KOPT-K1 (cell line): ENCODE measurements around the gene RTL10.

ENCODE experiments used
- H3K27ac ChIP-seq: fragments of 200-600 bp; sonication (generic); 2 replicates; pipeline ENCODE4 v1.5.1; 2016; ENCODE audit warnings: antibody characterized with exemption, mild to moderate bottlenecking, low read depth, low read length; ENCODE audit not compliant: poor library complexity, severe bottlenecking
- H3K36me3 ChIP-seq: fragments of 200-600 bp; sonication (generic); 2 replicates; pipeline ENCODE4 v1.5.1; 2017; ENCODE audit warnings: antibody characterized with exemption, mild to moderate bottlenecking, low read length, moderate library complexity; ENCODE audit not compliant: insufficient read depth
- H3K9me3 ChIP-seq: fragments of 200-600 bp; sonication (generic); 2 replicates; pipeline ENCODE4 v1.5.1; 2017; ENCODE audit warnings: antibody characterized with exemption, low read length, mild to moderate bottlenecking; ENCODE audit not compliant: insufficient read depth, poor library complexity, severe bottlenecking

Gene RTL10

GRCh38 chr22:19863571-19863970 lies 8.9 kb upstream of the RTL10 start:
- H3K27ac ChIP-seq: no peak overlapping the region
- H3K9me3 ChIP-seq: no peaks in the 10 kb centered on the region
- no peaks in the 10 kb centered on the region for H3K36me3 ChIP-seq

- H3K36me3 ChIP-seq: no peaks in the 10 kb centered on the region
- H3K27ac ChIP-seq: no peak overlapping the region
- H3K9me3 ChIP-seq: no peaks in the 10 kb centered on the region
Measured at GRCh38 chr22:19862619-19863246, 8.1 kb upstream of the RTL10 start.

GRCh38 chr22:19859861-19860510 lies 5.3 kb upstream of the RTL10 start:
- H3K9me3 ChIP-seq: no peaks in the 10 kb centered on the region
- H3K27ac ChIP-seq: no peak overlapping the region
- H3K36me3 ChIP-seq: no peaks in the 10 kb centered on the region

- Histone ChIP-seq H3K36me3 (peaks cover 8% of the 10 kb centered on the region), H3K27ac (no peak overlapping the region), H3K9me3 (no peaks in the 10 kb centered on the region)
Measured at GRCh38 chr22:19857382-19857781, 2.7 kb upstream of the RTL10 start.

- Histone ChIP-seq H3K36me3 (peaks cover 25% of the 10 kb centered on the region), H3K9me3 (no peaks in the 10 kb centered on the region), H3K27ac (peak overlapping the region; percentile 98)
Measured at GRCh38 chr22:19855504-19856409, 1.1 kb upstream of the RTL10 start.

- peak overlapping the region; percentile 98 for H3K27ac ChIP-seq
- H3K9me3 ChIP-seq: no peaks in the 10 kb centered on the region
- H3K36me3 ChIP-seq: peaks cover 41% of the 10 kb centered on the region
Measured at GRCh38 chr22:19853879-19854777, 546 bp downstream of the RTL10 start.

- Histone ChIP-seq H3K27ac (peak overlapping the region; percentile 98), H3K9me3 (no peaks in the 10 kb centered on the region), H3K36me3 (peaks cover 50% of the 10 kb centered on the region)
Measured at GRCh38 chr22:19853058-19853878, 1.4 kb downstream of the RTL10 start.

GRCh38 chr22:19852177-19852781 lies 2.4 kb downstream of the RTL10 start:
- Histone ChIP-seq H3K36me3 (peaks cover 59% of the 10 kb centered on the region), H3K9me3 (no peaks in the 10 kb centered on the region), H3K27ac (peak overlapping the region; percentile 98)

GRCh38 chr22:19851291-19852176 lies 3.1 kb downstream of the RTL10 start:
- Histone ChIP-seq H3K36me3 (peaks cover 67% of the 10 kb centered on the region), H3K27ac (no peak overlapping the region), H3K9me3 (no peaks in the 10 kb centered on the region)

- H3K27ac ChIP-seq: no peak overlapping the region
- H3K9me3 ChIP-seq: no peaks in the 10 kb centered on the region
- H3K36me3 ChIP-seq: peaks cover 75% of the 10 kb centered on the region
Measured at GRCh38 chr22:19850763-19851109, 3.9 kb downstream of the RTL10 start.

GRCh38 chr22:19849835-19850762 lies 4.6 kb downstream of the RTL10 start:
- peaks cover 81% of the 10 kb centered on the region for H3K36me3 ChIP-seq

More at GRCh38 chr22:19849835-19850762, 4.6 kb downstream of the RTL10 start:
- H3K9me3 ChIP-seq: no peaks in the 10 kb centered on the region
- no peak overlapping the region for H3K27ac ChIP-seq
